ENCODE results near the gene PFDN1.

Gene PFDN1

DNA sequence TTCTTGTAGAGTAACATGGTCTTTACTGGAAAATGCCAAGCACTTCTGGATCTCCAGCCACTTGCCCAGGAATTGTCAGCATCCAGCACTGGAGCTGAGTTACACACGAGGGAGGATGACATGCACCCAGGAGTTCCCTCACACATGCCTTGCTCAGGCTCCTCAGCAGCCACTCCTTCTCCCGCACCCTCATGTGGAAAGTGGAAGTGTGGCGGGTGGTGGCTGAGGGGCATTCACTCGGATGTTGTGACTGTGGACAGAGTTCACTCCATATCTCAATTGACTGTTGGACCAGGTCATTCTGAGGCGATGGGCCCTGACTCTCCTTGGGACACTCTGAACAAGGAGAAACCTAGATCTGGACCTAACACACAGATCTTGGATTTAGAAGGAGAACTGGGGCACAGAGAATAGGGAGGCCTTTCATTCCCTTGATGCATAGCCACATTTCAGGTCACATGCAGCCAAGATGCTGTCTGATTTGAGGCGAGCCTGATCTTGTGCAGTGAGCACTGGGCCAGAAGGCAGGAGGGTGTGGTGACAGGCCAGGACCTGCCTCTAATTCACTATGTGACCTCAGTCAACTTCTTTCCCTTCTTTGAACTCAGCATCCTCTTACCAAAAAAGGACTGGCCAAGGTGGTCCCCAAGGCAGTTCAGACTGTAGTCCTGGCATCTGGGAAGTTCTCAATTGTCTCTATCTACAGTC is 65.9 kb downstream of the PFDN1 start:
- no peak for DNase-seq

DNA sequence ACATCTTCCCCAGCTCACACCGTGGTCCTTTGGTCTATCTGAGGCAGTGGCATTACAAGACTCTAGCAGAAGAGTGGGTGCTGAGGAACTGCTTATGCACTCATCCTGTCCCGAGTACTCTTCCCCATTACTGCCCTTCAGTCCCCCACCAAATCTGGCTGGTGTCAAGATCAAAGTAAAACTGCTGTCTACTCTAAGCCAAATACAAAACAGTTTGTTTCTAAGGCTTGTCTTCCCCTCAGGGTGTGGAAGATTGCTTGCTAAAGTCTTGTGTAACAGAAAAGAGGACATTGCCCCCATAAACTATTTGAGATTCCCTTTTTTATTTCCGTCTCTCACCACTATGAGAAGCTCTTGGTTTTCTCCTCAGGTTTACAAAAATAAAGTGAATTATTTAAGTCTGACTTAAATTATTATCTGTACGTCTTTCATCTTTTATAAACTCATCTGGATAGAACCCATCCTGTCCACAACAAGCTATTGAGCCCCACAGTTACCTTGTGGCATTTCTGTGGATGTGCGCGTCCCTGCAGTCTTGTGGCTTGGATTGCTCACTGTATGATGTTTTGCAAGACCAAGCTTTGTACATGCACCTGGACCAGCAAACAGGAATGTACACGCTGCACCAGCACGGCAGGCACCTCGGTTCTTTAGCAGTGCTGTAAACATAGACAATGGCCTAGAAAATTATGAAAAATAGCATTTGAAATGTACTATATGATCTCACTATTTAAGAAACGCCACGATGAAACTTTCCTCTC is 66.9 kb downstream of the PFDN1 start:
- no peak for DNase-seq

DNA sequence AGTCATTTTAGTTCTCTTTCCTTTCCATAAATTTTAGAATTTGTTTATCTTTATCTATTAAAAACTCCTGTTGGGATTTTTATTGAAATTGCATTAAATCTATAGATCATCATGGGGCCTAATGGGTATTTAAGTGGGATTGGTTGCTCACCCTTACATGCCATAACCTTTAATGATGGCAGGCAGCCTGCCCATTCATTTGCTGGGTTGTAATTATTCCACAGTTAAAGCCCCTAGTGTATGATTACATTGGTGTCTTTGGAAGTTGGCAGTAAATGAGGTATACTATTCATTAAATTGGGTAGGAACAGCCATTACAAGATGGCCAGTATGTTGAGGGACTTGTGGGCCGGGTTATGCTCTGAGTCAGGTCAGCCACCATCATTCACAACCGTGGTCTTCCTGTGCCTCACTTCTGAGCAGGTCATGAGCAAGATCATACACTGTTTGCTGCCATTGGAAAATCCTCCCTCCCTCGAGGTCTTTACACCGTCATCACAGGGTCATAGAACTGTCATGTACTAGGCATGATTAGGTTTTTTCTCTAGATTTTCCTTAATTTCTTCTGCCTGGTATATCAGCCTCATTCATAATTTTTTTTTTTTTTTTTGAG is 68.4 kb downstream of the PFDN1 start:
- DNase-seq, result no peak

DNA sequence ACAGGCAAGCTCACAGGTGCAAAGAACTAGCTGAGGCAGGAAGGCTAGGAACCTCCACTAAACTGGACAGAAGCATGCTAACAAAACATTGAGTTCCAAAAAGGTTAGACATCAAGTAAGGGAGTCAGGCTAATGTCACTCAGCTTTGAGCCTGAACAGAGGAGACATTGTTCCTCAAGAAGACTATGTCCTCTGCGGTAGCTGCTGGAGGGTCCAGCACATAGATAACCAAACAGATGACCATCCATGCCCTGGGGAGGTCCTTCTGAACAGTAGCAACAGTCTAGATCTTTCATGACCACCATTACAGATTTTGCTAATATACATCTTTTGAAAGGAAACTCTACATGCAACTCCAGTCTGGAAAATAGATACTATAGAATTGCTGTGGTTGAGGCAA is 70.2 kb downstream of the PFDN1 start:
- DNase-seq, result no peak

DNA sequence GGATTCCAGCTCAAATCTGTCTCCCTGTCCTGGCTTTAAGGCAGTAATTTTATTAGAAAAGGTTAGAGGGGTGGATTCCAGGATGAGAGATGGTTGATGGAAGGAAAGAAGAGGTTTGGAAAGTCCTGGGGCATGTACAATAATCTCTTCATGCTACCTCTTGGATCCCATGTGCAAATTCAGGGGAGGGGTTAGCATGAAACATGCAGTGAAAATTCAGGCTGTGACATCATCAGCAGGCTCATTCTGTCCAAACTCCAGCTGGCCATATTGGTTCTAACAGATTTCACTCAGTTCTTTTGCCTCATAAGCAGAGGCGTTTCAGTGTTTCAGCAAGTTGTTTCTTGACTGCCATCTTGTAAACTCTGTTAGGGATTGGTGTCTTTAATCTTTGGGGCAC is 72.5 kb downstream of the PFDN1 start:
- DNase-seq, result no peak

DNA sequence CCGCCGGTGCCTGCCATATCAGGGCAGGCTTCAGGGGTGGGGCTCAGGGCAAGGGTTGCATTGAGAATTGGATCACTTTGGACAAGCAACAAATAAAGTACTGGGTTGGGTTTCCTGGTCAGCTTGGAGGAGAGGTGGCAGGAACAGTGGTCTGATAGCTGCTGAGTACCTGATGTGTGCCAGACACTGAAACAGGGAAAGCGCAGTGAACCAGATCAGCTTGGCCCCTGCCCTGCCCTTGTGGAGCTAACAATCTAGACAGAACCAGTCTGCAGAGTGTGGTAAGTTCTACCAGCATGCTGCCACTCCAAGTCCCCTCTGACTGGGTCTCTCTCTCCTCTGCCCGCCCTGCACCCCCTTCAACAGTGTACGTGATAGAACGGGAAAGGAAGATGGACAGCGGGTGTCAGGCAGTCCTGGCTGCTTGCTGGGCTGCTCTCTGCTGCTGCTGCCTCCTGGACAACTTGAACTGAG is 74.5 kb downstream of the PFDN1 start:
- DNase-seq, result no peak

DNA sequence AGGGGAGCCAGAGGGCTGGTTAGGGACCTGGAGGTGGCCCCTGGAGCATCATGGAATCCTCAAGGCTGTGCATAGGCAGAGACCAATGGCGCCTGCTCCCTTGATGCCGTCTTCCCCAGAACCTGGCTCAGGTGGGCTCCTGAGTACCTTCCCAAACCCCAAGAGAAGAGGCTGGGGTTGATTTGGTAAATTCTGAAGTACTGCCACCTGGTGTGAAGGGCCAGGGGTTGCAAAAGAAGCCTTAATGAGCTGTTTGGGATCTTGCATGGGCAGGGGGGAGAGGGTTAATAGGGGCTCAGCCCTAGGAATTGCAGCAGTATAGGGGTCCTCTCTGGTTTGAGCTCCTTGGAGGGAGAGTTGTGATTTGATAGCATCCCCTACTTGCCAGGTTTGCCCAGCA is 75.9 kb downstream of the PFDN1 start:
- no peak for DNase-seq

DNA sequence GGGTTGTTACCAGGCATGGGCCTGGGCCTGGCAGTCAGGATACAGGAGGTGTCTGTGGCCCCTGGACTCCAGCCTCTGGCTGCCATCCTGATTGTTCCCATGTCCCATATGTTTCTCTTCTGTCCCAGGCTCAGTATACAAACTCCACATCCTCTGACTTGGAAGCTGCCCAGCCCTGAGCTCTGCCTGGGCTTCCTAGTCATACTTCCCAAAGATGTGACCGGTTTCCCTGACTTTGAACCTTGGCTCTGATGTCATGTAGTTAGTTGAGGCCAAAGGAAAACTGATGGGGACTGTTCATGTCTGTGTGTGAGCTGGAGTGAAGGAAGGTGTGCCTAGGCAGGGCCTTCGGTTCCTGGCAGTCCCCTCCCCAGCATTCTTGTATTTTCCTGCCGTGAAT is 77.5 kb downstream of the PFDN1 start:
- DNase-seq, result no peak

DNA sequence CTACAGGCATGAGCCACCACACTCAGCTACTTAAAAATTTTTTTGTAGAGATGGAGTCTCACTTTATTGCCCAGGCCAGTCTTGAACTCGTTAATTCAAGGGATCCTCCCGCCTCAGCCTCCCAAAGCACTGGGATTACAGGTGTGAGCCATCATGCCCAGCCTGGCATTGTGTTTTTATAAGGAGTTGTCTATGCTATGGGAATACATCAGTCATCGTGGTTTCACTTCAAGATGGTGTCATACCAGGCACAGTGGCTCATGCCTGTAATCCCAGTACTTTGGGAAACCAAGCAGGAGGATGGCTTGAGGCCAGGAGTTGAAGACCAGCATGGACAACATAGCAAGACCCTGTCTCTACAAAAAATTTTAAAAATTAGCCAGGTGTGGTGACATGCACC is 78.2 kb downstream of the PFDN1 start:
- DNase-seq, result no peak

DNA sequence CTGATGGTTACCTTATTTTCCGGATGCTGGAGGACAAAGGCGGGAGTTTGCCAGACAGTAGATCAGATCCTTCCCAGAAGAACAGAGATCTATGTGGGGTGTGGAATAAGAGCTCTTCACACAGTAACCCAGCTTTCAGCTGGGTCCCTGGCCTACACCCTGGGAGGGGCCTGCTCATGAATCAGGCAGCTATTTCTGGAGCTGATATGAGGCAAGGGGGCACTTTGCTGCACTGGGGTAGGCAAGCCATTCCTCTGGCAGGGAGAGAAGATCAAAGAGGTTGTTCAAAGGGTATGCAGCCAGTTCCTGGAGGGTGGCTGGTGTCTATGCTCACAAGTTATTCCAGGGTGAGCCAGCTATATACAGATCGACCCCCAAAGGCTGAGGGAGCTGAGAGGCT is 79.3 kb downstream of the PFDN1 start:
- no peak for DNase-seq

DNA sequence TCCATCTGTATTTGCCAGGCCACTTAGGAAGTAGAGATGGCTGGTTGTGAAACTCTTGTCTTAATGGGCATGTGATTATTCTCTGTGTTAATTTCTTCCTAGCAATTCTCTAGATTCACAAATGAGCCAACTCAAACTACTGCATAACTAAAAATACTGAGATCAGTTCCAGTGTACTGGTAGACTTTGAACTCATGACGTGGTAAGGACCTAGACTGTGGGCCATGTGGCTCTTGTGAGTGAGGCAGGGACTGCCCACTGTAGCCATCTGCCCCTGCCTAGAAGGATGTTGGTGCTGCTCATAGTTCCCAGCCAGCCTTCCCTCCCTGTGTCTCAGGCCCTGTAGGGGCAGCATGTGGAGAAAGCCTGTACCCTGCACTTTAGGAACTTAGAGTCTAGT is 80.5 kb downstream of the PFDN1 start:
- DNase-seq, result no peak

DNA sequence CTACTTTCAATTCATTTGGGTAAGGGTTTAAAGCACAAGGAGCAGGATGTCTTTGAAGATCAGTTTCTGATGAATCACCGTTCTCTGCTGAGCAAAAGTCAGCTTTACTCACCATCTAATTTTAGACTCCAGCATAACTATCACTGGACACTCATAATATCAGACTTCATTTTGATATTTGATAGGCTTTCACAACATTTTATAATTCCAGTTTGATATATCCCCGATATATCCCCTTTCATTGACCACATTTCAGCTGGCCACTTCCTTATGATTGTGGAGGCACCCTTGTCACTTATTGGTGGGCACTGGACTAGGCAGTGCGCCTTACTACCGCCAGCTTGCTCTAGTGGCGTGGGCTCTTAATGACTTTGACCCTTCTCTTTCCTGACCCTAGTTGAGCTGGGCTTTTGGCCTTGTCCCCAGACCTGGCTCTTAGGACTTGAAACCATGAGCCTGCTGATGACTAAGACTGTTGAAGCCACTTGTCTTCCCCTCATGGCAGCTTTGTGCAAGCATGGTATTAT is 81.1 kb downstream of the PFDN1 start:
- DNase-seq, result no peak

DNA sequence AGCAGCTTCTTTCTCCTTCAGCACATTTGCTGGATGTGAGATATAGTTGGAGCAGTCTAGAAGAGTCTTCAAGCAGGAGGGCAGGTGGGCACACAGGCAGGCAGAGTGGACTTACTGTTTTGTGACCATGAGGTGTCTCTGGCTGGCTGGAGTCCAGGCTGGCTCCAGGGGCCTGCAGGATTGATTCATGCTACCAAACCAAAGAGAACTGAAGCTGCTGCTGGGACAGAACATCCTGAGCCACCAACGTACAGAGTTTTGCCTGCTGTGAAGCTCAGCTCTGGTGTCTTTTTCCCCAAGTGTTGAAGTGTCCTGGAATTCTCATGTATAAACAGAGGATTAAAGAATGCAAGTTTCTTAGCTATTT is 82.2 kb downstream of the PFDN1 start:
- no peak for DNase-seq

DNA sequence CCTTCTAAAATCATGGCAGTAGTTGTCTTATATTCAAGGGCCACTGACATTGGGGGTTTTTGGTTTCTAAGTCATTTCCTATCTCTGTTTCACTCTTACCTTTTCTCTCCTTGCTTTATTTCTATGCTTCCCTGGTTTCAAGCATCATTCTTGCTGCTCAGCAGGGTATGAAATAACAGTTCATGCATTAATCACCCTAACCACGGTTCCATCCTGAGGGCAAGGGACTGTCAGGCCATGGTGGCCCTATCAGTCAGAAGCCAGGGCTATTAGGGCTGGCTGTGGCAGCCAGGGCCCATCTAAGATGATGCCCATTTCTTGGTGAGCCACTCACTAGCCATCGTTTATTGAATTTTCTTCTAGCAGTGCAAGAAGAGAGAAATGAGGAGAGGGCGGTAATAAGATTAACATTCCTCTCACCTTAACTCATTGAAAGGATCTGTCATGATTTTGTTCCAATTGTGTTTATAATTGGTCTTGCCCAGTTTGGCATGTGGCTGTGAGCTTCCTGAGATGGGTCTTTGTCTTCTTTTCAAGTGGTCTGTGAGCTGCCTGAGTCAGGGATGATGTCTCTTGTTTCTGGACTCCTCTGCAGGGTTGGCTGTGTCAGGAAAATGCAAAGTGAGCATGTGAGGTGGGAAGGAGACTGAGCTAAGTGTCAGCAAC is 82.7 kb downstream of the PFDN1 start:
- no peak for DNase-seq

DNA sequence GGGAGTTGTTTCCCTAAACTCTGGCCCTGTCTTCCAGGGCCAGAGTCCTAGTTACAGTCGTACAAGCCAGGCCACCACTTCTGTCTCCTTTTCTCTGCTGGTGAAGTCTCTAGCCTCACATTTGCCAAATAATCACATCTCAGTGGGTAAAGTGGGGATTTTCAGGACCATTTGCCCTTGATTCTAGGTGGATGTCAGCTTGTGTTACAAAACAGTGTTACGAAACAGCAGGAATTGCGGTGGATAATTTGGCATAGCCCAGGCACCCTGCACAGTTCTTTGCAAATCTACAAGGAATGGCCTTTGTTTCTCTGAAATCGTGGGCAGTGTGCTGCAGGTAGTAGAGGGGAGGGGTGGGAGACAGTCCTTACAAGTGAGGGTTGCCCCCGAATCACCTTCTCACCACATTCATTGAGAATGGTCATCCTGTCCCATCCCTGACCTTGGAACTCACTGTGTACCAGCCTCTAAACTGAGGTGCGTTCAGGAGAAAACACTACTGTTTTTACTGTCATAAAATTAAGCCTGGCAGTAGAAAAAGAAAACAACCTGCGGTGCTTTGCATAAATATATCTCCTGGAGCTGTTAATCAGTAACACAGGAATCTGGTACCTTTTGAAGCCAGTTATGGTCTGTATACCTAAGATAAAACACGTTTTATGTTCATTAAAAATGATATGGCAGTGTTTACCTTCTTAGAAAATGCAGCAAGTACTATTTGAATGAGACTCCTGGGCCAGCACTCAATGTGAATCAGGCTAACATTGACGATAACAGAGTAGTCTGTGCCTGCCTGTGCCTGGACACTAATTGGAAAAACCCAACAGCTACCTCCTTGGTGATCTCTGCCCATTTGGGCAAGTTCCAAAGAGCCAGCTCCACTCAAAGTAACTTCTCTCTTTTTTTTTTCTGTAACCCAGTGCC is 83.6 kb downstream of the PFDN1 start:
- no peak for DNase-seq

DNA sequence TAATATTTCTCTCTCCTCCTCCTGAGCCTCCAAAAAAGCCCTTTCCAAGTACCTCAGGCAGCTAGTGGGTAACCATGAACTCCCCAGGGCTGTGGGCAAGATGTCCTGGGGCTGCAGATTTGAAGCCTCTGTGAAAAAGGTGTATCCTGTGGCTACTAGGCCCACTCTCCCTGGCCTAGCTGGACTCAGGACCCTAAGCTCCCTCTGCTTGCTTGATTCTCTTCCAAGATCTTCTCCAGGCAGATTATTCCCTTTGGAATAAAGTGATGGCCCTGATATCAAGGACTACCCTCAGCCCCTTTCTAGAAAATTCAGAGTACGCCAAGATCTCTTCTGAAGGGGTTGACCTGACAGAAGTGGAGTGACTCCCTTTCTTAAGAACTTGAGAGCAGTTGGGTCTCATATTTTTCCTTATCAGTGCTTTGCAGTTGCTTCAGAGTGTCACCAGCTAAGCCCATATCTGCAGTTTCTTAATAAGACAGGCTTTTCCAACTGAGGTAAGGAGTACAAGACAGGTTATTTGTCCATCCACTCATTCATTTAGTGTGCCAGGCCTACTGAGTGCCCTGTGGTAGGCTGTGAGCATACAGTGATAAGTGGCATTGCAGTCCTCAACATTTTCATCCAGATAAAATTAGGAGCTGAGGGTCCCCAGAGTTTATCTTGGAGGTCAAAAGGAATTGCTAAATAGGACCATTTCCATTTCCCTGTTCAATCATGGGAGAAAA is 85.4 kb downstream of the PFDN1 start:
- no peak for DNase-seq

DNA sequence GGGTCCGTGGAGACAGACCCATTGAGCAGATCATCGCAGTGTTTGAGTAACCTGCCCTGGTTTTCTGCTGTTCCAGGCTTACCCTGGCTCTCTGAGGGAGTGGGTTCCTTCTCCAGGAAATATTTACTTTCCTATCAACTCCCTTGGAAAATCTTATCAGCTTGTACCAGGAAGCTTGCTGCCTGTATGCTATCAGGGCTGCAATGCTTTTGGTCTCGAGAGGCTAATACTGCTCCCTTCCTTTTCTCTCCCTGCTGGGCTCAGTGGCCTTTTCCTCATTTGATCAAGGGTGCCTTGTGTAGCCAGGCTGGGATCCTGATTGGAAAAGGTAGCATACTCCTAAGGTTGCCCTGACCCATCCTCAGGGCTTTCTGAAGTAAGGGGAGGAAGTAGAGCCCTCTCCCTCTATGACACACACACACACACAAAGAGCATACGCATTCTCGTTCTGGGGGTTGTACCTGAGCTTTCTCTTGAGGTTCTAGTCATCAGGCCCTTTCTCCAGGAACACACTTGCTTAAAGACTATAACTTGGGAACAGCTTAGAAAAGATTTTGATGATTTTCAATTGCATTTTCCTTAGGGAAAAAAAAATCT is 86.3 kb downstream of the PFDN1 start:
- DNase-seq, result no peak

DNA sequence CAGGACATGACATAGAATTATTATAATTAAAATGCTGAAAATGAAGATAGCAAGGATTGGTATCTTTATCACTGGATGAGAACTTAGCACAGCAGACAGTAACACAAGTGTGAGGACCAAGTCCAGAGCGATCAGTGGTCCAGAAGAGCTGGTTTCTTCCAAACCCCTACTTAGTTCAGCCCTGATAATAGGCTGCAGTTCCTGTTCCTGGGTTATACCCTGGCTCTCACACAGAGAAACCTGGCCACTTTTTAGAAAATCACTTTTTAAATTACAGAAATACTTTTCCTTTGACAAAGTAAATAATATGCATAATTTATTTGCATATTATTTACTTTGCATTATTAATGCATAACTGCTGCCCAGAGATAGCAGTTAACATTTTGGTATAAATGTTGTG is 87.6 kb downstream of the PFDN1 start:
- no peak for DNase-seq

DNA sequence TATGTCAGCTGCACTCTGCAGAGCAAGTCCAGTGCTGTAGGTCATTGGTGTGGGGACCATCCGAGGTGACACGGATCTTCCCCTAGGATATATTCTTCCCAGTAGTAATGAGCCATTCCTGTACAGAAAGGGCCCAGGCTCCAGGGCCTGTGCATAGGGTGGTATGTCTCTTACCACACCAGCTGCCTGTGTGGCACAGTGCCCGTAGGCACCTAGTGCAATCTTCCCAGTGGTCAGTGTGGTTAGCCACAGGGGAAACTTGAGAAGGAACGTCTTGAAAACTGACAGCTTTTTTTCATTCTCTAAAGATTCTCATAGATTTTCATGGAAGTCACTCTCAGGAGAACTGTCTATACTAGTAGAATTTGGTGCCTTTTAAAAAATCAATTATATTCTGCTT is 88.1 kb downstream of the PFDN1 start:
- DNase-seq, result no peak

DNA sequence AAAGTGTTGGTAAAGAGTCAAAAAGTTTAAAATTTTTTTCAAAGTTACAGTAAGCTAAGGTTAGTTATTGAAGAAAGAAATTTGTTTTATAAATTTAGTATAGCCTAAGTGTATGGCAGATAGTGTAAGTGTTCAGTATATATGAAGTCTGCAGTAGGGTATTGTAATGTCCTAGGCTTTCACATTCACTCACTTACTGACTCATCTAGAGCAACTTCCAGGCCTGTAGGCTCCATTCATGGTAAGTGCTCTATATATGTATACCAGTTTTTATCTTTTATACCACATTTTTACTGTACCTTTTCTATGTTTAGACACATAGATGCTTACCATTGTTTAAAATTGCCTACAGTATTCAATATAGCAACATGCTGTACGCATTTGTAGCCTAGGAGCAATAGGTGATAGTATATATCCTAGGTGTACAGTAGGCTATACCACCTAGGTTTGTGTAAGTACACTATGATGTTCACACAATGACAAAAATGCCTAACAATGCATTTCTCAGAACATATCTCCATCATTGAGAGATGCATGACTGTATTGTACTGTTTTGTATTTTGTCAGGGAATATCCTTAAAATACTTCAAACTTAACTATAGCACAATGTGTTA is 89.4 kb downstream of the PFDN1 start:
- no peak for DNase-seq

DNA sequence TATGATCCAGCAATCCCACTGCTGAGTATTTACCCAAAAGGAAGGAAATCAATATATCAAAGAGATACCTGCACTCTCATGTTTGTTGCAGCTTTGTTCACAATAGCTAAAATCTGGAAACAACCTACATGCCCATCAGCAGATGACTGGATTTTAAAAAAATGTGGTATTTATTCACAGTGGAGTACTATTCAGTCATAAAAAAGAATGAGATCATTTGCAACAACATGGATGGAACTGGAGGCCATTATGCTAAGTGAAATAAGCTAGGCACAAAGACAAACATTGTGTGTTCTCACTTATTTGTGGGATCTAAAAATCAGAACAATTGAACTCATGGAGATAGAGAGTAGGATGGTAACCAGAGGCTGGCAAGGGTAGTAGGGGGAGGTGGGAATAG is 94.8 kb downstream of the PFDN1 start:
- DNase-seq, result no peak
